ENCODE data around the gene P3R3URF.

The P3R3URF gene

GRCh38 chr1:46179138-46180081, 3.1 kb upstream of the P3R3URF start:
- DNase-seq (ENCODE audit: insufficient read length, low spot score) (no peak), FAIRE-seq (peak; percentile 58)
- no peak for TF ChIP-seq POLR2AphosphoS5 (IDR thresholded peaks at IDR 0.05; ENCODE audit: low read depth, low read length)
- no peak for TF ChIP-seq SPI1 (IDR thresholded peaks at IDR 0.05; ENCODE audit: low read depth, low read length)
- no peak for TF ChIP-seq PAX5 (IDR thresholded peaks at IDR 0.05; ENCODE audit: insufficient read depth, low read length, severe bottlenecking)
- no peak for TF ChIP-seq POLR2A (IDR thresholded peaks at IDR 0.05; ENCODE audit: low read depth, low read length)
- TF ChIP-seq TAF1 (IDR thresholded peaks at IDR 0.05; ENCODE audit: low read depth, low read length): no peak
- no peak for TF ChIP-seq POU2F2 (IDR thresholded peaks at IDR 0.05; ENCODE audit: low read depth, low read length)

- FAIRE-seq (no peak), DNase-seq (ENCODE audit: insufficient read length, low spot score) (no peak)
- no peak for TF ChIP-seq POLR2A (IDR thresholded peaks at IDR 0.05; ENCODE audit: low read depth, low read length)
- no peak for TF ChIP-seq TAF1 (IDR thresholded peaks at IDR 0.05; ENCODE audit: low read depth, low read length)
Measured at GRCh38 chr1:46175243-46175642, 1.0 kb downstream of the P3R3URF start.

- no peak for FAIRE-seq
- TF ChIP-seq POLR2AphosphoS5 (IDR thresholded peaks at IDR 0.05; ENCODE audit: low read depth, low read length) (no peak), PAX5 (IDR thresholded peaks at IDR 0.05; ENCODE audit: insufficient read depth, low read length, severe bottlenecking) (no peak), SPI1 (IDR thresholded peaks at IDR 0.05; ENCODE audit: low read depth, low read length) (no peak), POU2F2 (IDR thresholded peaks at IDR 0.05; ENCODE audit: low read depth, low read length) (no peak), POLR2A (IDR thresholded peaks at IDR 0.05; ENCODE audit: low read depth, low read length) (no peak), TAF1 (IDR thresholded peaks at IDR 0.05; ENCODE audit: low read depth, low read length) (no peak)
- DNase-seq (ENCODE audit: insufficient read length, low spot score): no peak
Measured at GRCh38 chr1:46174448-46175231, 1.6 kb downstream of the P3R3URF start, which contains the start of gene TSPAN1. TSS of gene TSPAN1 (plus strand) at chr1:46175087. CDS start at chr1:46181108, 6,021 bp downstream.

- FAIRE-seq (peak; percentile 9), DNase-seq (ENCODE audit: insufficient read length, low spot score) (no peak)
- TF ChIP-seq TAF1 (IDR thresholded peaks at IDR 0.05; ENCODE audit: low read depth, low read length): no peak
- TF ChIP-seq POLR2A (IDR thresholded peaks at IDR 0.05; ENCODE audit: low read depth, low read length): no peak
- no peak for TF ChIP-seq POLR2AphosphoS5 (IDR thresholded peaks at IDR 0.05; ENCODE audit: low read depth, low read length)
- TF ChIP-seq POU2F2 (IDR thresholded peaks at IDR 0.05; ENCODE audit: low read depth, low read length): no peak
- TF ChIP-seq SPI1 (IDR thresholded peaks at IDR 0.05; ENCODE audit: low read depth, low read length): no peak
- TF ChIP-seq PAX5 (IDR thresholded peaks at IDR 0.05; ENCODE audit: insufficient read depth, low read length, severe bottlenecking): no peak
Measured at GRCh38 chr1:46173361-46173856, 2.9 kb downstream of the P3R3URF start.

GRCh38 chr1:46172321-46172720, 4.0 kb downstream of the P3R3URF start:
- TF ChIP-seq PAX5 (IDR thresholded peaks at IDR 0.05; ENCODE audit: insufficient read depth, low read length, severe bottlenecking): no peak
- no peak for TF ChIP-seq SPI1 (IDR thresholded peaks at IDR 0.05; ENCODE audit: low read depth, low read length)
- TF ChIP-seq TAF1 (IDR thresholded peaks at IDR 0.05; ENCODE audit: low read depth, low read length): no peak
- TF ChIP-seq POU2F2 (IDR thresholded peaks at IDR 0.05; ENCODE audit: low read depth, low read length): no peak
- TF ChIP-seq POLR2AphosphoS5 (IDR thresholded peaks at IDR 0.05; ENCODE audit: low read depth, low read length): no peak
- TF ChIP-seq POLR2A (IDR thresholded peaks at IDR 0.05; ENCODE audit: low read depth, low read length): no peak
- DNase-seq (ENCODE audit: insufficient read length, low spot score) (no peak), FAIRE-seq (no peak)

GRCh38 chr1:46171871-46172270, 4.4 kb downstream of the P3R3URF start:
- DNase-seq (ENCODE audit: insufficient read length, low spot score) (no peak), FAIRE-seq (no peak)
- no peak for TF ChIP-seq PAX5 (IDR thresholded peaks at IDR 0.05; ENCODE audit: insufficient read depth, low read length, severe bottlenecking)
- TF ChIP-seq TAF1 (IDR thresholded peaks at IDR 0.05; ENCODE audit: low read depth, low read length): no peak
- TF ChIP-seq POLR2A (IDR thresholded peaks at IDR 0.05; ENCODE audit: low read depth, low read length): no peak
- TF ChIP-seq POLR2AphosphoS5 (IDR thresholded peaks at IDR 0.05; ENCODE audit: low read depth, low read length): no peak
- no peak for TF ChIP-seq POU2F2 (IDR thresholded peaks at IDR 0.05; ENCODE audit: low read depth, low read length)
- TF ChIP-seq SPI1 (IDR thresholded peaks at IDR 0.05; ENCODE audit: low read depth, low read length): no peak

GRCh38 chr1:46171351-46171750, 4.9 kb downstream of the P3R3URF start:
- FAIRE-seq (no peak), DNase-seq (ENCODE audit: insufficient read length, low spot score) (no peak)
- TF ChIP-seq POLR2AphosphoS5 (IDR thresholded peaks at IDR 0.05; ENCODE audit: low read depth, low read length) (no peak), POLR2A (IDR thresholded peaks at IDR 0.05; ENCODE audit: low read depth, low read length) (no peak), POU2F2 (IDR thresholded peaks at IDR 0.05; ENCODE audit: low read depth, low read length) (no peak), TAF1 (IDR thresholded peaks at IDR 0.05; ENCODE audit: low read depth, low read length) (no peak), PAX5 (IDR thresholded peaks at IDR 0.05; ENCODE audit: insufficient read depth, low read length, severe bottlenecking) (no peak), SPI1 (IDR thresholded peaks at IDR 0.05; ENCODE audit: low read depth, low read length) (no peak)

- no peak for FAIRE-seq
- no peak for DNase-seq (ENCODE audit: insufficient read length, low spot score)
- no peak for TF ChIP-seq TAF1 (IDR thresholded peaks at IDR 0.05; ENCODE audit: low read depth, low read length)
- no peak for TF ChIP-seq SPI1 (IDR thresholded peaks at IDR 0.05; ENCODE audit: low read depth, low read length)
- TF ChIP-seq POLR2AphosphoS5 (IDR thresholded peaks at IDR 0.05; ENCODE audit: low read depth, low read length): no peak
- no peak for TF ChIP-seq POU2F2 (IDR thresholded peaks at IDR 0.05; ENCODE audit: low read depth, low read length)
- no peak for TF ChIP-seq POLR2A (IDR thresholded peaks at IDR 0.05; ENCODE audit: low read depth, low read length)
- no peak for TF ChIP-seq PAX5 (IDR thresholded peaks at IDR 0.05; ENCODE audit: insufficient read depth, low read length, severe bottlenecking)
Measured at GRCh38 chr1:46169811-46170454, 6.4 kb downstream of the P3R3URF start.

Data from GM12891 (cell line).